CD4-positive, alpha-beta T cell treated with Interleukin-12 subunit alpha and Interleukin-12 subunit beta, for 1 hour (primary cell): ENCODE results near the gene ACTMAP.

ENCODE experiments used
- DNase-seq: peaks from one replicate; pipeline ENCODE4 v3.0.0-alpha.2; 2020

ACTMAP gene

GRCh38 chr19:40717880-40718773 is 32.1 kb downstream of the ACTMAP start:
- DNase-seq, result no peak

- no peak for DNase-seq
Measured at GRCh38 chr19:40717325-40717879, 32.9 kb downstream of the ACTMAP start.

- peak; percentile 99 for DNase-seq
Measured at GRCh38 chr19:40716482-40717324, 33.6 kb downstream of the ACTMAP start, which contains the start of the genes COQ8B and ITPKC. COQ8B (minus strand) TSS chr19:40716886; CDS start chr19:40714632, 2,254 bp downstream. ITPKC (plus strand) TSS chr19:40717112; CDS start chr19:40717136, 24 bp downstream.

GRCh38 chr19:40716031-40716481 is 34.2 kb downstream of the ACTMAP start:
- peak; percentile 71 for DNase-seq

GRCh38 chr19:40714441-40715299 is 35.6 kb downstream of the ACTMAP start:
- peak; percentile 96 for DNase-seq

- no peak for DNase-seq
Measured at GRCh38 chr19:40713939-40714338, 36.3 kb downstream of the ACTMAP start.

- DNase-seq, result no peak
Measured at GRCh38 chr19:40709817-40710216, 40.5 kb downstream of the ACTMAP start.

GRCh38 chr19:40707615-40708014 is 42.7 kb downstream of the ACTMAP start:
- no peak for DNase-seq

- no peak for DNase-seq
Measured at GRCh38 chr19:40705950-40706619, 44.2 kb downstream of the ACTMAP start.

GRCh38 chr19:40705362-40705651 is 45.0 kb downstream of the ACTMAP start:
- no peak for DNase-seq

GRCh38 chr19:40704491-40705361 is 45.6 kb downstream of the ACTMAP start:
- no peak for DNase-seq

- DNase-seq, result no peak
Measured at GRCh38 chr19:40703029-40703755, 47.1 kb downstream of the ACTMAP start.

GRCh38 chr19:40702337-40703012 is 47.8 kb downstream of the ACTMAP start:
- no peak for DNase-seq

- no peak for DNase-seq
Measured at GRCh38 chr19:40701758-40702157, 48.5 kb downstream of the ACTMAP start.

- no peak for DNase-seq
Measured at GRCh38 chr19:40700083-40700482, 50.2 kb downstream of the ACTMAP start.

- DNase-seq, result no peak
Measured at GRCh38 chr19:40697007-40697406, 53.3 kb downstream of the ACTMAP start.

GRCh38 chr19:40695881-40696280 is 54.4 kb downstream of the ACTMAP start:
- no peak for DNase-seq

- DNase-seq, result no peak
Measured at GRCh38 chr19:40693896-40694295, 56.4 kb downstream of the ACTMAP start.

GRCh38 chr19:40693150-40693788 is 57.0 kb downstream of the ACTMAP start:
- no peak for DNase-seq
